K562 (cell line): Measurements from ENCODE around the gene CD40. TPM values are rescaled to one million over a fixed set of nuclear protein-coding genes. Genes with fewer than 3 reads are reported as not detected.

Experiments
- ZHX1 ChIP-seq: fragments of 150-350 bp; conservative IDR thresholded peaks from 2 replicates; pipeline ENCODE4 v1.6.1; 2014; ENCODE audit warnings: low read length
- polyA plus RNA-seq, 8 experiments: library from polyadenylated mRNA; depleted of rRNA in 4 of 8; stranded (reverse) in 5 of 8; unstranded in 3 of 8; fragments of >200 nt; fragmentation: Nextera tagmentation in 2 of 8; fragmentation: Illumina TruSeq in 1 of 8; extraction: Ambion mirVana in 2 of 8; extraction: Trizol in 1 of 8; gene quantifications; 2 replicates each; pipeline versions ENCODE4 v1.2.1 to v1.2.3, GENCODE V29; 2011 to 2014; ENCODE audit warnings: inconsistent platforms in 1 of 8, missing spikeins in 1 of 8
- total RNA-seq, 7 experiments: library from RNA; depleted of rRNA in 6 of 7; stranded (reverse); fragments of >200 nt in 6 of 7; fragmentation: Illumina TruSeq in 2 of 7; extraction: Trizol in 2 of 7; gene quantifications; 2 replicates each; pipeline versions ENCODE4 v1.2.1 to v1.2.3, GENCODE V29; 2011 to 2021; ENCODE audit warnings: low replicate concordance in 1 of 7
- TF ChIP-seq, protein P1 (sequence below), 2 experiments: fragments of 450-650 bp in 1 of 2; sonication (generic) in 1 of 2; formaldehyde crosslinking in 1 of 2; IDR thresholded peaks; 2 replicates each; pipeline versions ENCODE4 v1.7.1 to v1.9.0; 2016 to 2022; ENCODE audit warnings: inconsistent platforms in 1 of 2, mild to moderate bottlenecking in 1 of 2, missing genetic modification reagents in 1 of 2

CD40 gene
- total and polyA plus RNA-seq, 9 of the 15 experiments (the other 6 are each of a cell fraction or from before 2014, with no cell fraction given), result 0.76 to 3.7 (median 1.6) TPM

DNA sequence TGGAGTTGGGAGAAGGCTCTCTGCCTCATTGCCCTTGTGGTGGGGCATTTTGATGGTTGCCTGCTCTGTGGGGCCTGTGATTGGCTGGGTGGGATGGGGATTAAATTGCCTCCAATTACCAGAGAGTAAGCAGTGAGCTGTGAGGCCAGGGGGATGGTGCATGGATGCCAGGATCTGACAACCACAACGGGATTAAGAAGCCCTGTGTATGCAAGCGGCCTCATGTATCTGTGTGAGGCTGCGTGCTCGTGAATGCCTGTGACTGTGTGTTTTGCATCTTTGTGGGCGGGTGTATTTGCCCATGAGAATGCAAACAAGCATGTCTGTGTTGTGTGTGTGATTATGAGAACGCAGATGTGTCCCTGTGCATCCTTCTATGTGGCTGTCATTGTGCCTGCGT is 46.1 kb downstream of the CD40 start (continued):
- TF ChIP-seq, protein P1, sequence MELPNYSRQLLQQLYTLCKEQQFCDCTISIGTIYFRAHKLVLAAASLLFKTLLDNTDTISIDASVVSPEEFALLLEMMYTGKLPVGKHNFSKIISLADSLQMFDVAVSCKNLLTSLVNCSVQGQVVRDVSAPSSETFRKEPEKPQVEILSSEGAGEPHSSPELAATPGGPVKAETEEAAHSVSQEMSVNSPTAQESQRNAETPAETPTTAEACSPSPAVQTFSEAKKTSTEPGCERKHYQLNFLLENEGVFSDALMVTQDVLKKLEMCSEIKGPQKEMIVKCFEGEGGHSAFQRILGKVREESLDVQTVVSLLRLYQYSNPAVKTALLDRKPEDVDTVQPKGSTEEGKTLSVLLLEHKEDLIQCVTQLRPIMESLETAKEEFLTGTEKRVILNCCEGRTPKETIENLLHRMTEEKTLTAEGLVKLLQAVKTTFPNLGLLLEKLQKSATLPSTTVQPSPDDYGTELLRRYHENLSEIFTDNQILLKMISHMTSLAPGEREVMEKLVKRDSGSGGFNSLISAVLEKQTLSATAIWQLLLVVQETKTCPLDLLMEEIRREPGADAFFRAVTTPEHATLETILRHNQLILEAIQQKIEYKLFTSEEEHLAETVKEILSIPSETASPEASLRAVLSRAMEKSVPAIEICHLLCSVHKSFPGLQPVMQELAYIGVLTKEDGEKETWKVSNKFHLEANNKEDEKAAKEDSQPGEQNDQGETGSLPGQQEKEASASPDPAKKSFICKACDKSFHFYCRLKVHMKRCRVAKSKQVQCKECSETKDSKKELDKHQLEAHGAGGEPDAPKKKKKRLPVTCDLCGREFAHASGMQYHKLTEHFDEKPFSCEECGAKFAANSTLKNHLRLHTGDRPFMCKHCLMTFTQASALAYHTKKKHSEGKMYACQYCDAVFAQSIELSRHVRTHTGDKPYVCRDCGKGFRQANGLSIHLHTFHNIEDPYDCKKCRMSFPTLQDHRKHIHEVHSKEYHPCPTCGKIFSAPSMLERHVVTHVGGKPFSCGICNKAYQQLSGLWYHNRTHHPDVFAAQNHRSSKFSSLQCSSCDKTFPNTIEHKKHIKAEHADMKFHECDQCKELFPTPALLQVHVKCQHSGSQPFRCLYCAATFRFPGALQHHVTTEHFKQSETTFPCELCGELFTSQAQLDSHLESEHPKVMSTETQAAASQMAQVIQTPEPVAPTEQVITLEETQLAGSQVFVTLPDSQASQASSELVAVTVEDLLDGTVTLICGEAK (IDR thresholded peaks at IDR 0.05), result no peak
- TF ChIP-seq, protein P1 (CRISPR knock-in tag; IDR thresholded peaks at IDR 0.05), result no peak
- TF ChIP-seq ZHX1, result no peak
- TF ChIP-seq, all 486 proteins: peak for 0
